HL-60 (cell line): ENCODE data around the gene ACTL10.

Source experiments
- CTCF ChIP-seq: IDR thresholded peaks from one replicate; pipeline ENCODE4 v1.5.1; 2011; ENCODE audit warnings: low read length, control low read depth, inconsistent platforms; ENCODE audit not compliant: insufficient read depth
- POLR2AphosphoS5 ChIP-seq: IDR thresholded peaks from 2 replicates; pipeline ENCODE4 v1.6.1; 2012; ENCODE audit warnings: low read depth

- TF ChIP-seq CTCF (no peak), POLR2AphosphoS5 (no peak)
These were observed 26.5 kb downstream of the ACTL10 start for GRCh38 chr20:33693289-33693688.
